Adipocyte (in vitro differentiated cells): ENCODE measurements around the gene GALNT9.
A peak's percentile ranks its signal among the peaks of the same experiment; 100 is the strongest.
"Not testable (repeated sequence)": the region's sequence is repeated elsewhere in the genome, so short reads cannot be mapped to it uniquely, and the experiment has no call there.

Source experiments
- DNase-seq: peaks from one replicate; pipeline ENCODE4 v3.0.0-alpha.2; 2015; ENCODE audit warnings: low read depth
- H3K27me3 ChIP-seq: replicated peaks from 2 replicates; pipeline ENCODE4 v1.7.0; 2013; ENCODE audit warnings: mild to moderate bottlenecking, low read length, moderate library complexity; ENCODE audit not compliant: control insufficient read depth, insufficient read depth
- H3K36me3 ChIP-seq: 2 replicates; pipeline ENCODE4 v1.7.0; 2013; ENCODE audit warnings: low read length, mild to moderate bottlenecking, moderate library complexity; ENCODE audit not compliant: control insufficient read depth, insufficient read depth, severe bottlenecking
- H3K4me1 ChIP-seq: 2 replicates; pipeline ENCODE4 v1.7.0; 2013; ENCODE audit warnings: mild to moderate bottlenecking, low read length, moderate library complexity; ENCODE audit not compliant: control insufficient read depth, insufficient read depth
- H3K4me3 ChIP-seq: 2 replicates; pipeline ENCODE4 v1.7.0; 2013; ENCODE audit warnings: mild to moderate bottlenecking, low read length, moderate library complexity
- H3K9ac ChIP-seq: 2 replicates; pipeline ENCODE4 v1.7.0; 2013; ENCODE audit warnings: mild to moderate bottlenecking, low read length, moderate library complexity
- H3K9me3 ChIP-seq: 2 replicates; pipeline ENCODE4 v1.7.0; 2013; ENCODE audit warnings: mild to moderate bottlenecking, low read length, moderate library complexity; ENCODE audit not compliant: control insufficient read depth

Gene GALNT9

DNA sequence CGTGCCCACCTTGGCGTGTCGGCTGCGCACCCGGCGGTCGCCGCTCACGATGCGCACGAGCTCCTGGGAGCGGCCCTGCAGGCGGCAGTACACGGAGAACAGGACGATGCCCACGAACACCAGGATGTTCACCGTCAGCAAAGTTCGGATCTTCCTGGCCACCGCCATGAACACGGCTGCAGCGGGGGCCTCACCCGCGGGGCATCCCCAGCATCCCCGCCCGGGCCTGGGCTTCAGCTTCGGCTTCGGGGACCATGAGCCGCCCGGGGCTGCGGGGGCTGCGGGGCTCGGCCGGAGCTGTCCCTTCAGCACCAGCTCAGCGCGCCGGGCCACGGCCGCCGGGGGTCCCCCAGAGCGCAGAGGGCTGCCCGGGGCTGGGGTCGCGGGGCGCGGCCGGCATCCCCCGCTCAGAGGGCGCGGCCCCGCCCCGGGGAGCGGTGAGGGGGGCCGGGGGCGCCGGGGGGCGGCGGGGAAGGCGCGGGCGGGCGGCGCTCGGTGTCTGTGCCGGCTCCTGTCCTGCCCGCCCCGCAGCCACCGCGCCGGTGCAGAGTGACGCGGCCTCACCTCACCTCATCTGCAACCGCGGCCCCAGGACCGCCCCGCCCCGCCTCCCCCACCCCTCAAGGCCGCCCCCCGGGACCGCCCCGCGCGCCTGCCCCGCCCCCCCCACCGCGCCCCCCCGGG, at the start of gene GALNT9:
GALNT9 (minus strand) TSS at position 554 of the 684 bp plus-strand sequence; CDS start at position 168, 386 bp downstream.
- peak; percentile 24 for DNase-seq
- peaks cover 13% of the 10 kb centered on the region for H3K4me1 ChIP-seq
- H3K9ac ChIP-seq, result no peak within 1 kb of the TSS
- no peaks in the 10 kb centered on the region for H3K9me3 ChIP-seq
- no peaks in the 10 kb centered on the region for H3K36me3 ChIP-seq
- H3K4me3 ChIP-seq, result no peak within 1 kb of the TSS
- peaks cover 35% of the 10 kb centered on the region for H3K27me3 ChIP-seq

DNA sequence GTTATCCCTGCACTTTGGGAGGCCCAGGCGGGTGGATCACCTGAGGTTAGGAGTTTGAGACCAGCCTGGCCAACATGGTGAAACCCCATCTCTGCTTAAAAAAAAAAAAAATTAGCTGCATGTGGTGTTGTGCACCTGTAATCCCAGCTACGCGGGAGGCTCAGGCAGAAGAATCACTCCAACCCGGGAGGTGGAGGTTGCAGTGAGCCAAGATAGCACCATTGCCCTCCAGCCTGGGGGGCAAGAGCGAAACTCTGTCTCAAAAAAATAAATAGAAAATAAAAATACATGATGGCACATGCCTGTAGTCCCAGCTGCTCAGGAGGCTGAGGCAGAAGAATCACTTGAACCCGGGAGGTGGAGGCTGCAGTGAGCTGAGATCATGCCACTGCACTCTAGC, 49.7 kb upstream of the GALNT9 start:
- peaks cover 61% of the 10 kb centered on the region for H3K27me3 ChIP-seq

DNA sequence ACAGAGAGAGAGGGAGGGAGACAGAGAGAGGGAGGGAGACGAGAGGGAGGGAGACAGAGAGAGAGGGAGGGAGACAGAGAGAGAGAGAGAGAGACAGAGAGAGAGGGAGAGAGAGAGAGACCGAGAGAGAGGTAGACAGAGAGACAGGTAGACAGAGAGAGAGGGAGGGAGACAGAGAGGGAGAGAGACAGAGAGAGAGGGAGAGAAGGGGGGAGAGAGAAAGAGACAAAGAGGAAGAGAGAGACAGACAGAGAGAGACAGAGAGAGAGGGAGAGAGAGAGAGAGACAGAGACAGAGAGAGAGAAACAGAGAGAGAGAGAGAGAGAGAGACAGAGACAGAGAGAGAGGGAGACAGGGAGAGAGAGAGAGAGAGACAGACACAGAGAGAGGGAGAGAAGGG, 47.8 kb upstream of the GALNT9 start:
- Histone ChIP-seq H3K4me3 (no peak overlapping the region), H3K4me1 (no peaks in the 10 kb centered on the region), H3K9me3 (no peaks in the 10 kb centered on the region), H3K27me3 (peaks cover 66% of the 10 kb centered on the region), H3K9ac (no peak overlapping the region), H3K36me3 (no peaks in the 10 kb centered on the region)
- DNase-seq, result no peak

More for the DNA sequence above, 49.7 kb upstream of the GALNT9 start:
- H3K9ac ChIP-seq, H3K4me1 ChIP-seq, H3K36me3 ChIP-seq, DNase-seq, H3K4me3 ChIP-seq, H3K9me3 ChIP-seq: not testable (repeated sequence)

DNA sequence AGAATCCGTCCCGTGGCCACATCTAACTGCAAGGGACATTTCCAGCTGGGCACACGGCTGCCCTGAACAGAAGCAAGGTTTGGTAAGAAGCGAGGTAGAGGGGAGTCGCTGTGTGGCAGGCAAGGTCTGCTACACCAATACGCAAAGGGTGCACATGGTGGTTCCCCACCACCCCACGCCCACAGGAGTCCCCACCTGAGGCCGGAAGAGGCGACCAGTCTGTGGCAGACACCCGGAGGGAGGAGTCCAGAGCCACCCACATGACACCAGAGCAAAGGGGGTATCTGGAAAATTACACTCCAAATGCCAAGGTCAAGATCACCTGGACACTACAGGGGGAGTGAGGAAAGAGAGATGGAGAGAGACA, 47.1 kb upstream of the GALNT9 start:
- peaks cover 6% of the 10 kb centered on the region for H3K9me3 ChIP-seq
- H3K36me3 ChIP-seq, result no peaks in the 10 kb centered on the region
- DNase-seq, result no peak
- peaks cover 62% of the 10 kb centered on the region for H3K27me3 ChIP-seq
- H3K9ac ChIP-seq, result no peak overlapping the region
- no peak overlapping the region for H3K4me3 ChIP-seq
- H3K4me1 ChIP-seq, result no peaks in the 10 kb centered on the region

DNA sequence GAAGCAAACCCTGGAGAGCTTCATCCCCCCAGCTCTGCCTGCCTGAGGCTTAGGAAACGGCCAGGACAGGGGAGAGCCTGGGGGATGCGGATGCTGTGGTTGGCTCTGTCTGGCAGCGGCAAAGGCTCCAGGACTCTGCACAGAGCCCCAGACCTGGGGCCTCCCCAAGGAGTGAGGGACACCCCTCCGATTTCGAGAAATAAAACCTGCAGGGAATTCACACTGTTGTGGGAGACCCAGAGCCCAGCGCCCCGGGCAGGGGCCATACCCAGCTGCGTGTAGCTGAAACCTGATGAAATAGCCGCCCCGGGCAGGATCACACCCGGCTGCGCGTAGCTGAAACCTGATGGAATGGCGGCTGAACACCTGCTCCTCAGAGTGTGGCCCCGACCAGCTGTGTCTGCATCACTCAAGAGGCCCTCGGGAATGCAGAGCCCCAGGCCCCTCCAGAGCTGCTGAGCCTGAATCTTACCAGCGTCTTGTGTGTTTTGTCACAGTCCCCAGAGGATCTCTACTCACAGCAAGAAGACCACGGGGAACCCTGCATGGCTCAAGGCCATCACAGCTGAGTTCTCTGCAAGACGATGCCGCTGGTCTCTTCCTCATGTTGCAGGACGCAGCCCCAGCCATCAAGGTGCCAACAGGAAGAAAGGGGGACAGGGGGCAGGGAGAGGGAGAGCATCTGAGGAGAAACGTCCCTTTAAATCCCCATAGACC, 46.5 kb upstream of the GALNT9 start:
- Histone ChIP-seq H3K9ac (no peak overlapping the region), H3K4me1 (no peaks in the 10 kb centered on the region), H3K9me3 (peaks cover 11% of the 10 kb centered on the region), H3K4me3 (no peak overlapping the region), H3K27me3 (peaks cover 65% of the 10 kb centered on the region), H3K36me3 (no peaks in the 10 kb centered on the region)
- DNase-seq, result no peak

DNA sequence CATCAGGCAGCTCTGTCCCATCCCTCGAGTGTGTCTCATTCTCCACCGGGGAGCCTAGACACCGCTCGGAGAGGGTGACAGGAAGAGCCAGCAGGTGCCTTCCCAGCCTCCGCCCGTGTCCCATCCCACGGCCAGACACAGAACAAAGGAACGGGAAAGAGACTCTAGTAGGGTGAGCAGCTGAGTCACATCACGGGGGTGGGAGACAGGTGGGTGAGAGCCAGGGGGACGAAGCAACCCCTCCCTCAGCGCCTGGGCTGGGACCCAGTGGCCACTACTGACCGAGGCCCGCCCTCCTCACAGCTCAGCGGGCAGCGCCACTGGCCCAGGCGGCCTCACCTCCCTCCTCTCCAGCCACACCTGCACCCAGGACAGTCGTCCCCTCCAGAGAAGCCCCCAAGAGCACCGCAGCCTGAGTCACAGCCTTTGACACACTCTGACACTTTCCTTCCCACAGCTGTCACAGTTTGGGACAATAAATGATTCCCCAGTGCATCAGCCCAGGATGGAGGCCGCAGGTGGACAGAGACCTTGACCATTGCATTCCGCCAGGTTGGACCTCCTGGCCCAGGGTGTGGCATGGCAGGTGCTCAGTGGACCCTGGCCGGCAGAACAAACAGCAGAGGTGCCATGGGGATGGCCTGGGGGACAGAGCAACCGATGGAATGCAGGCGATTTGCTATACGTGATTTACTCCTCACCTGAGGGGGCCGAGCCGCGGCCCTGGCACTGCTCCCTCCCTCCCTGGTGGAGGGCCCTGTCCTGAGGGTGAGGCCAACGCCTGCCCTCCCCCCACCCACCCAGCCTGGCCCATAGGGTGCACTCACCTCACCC, 45.4 kb upstream of the GALNT9 start:
- H3K27me3 ChIP-seq, result peaks cover 64% of the 10 kb centered on the region
- H3K4me3 ChIP-seq, result no peak overlapping the region
- H3K9me3 ChIP-seq, result peaks cover 17% of the 10 kb centered on the region
- no peaks in the 10 kb centered on the region for H3K4me1 ChIP-seq
- no peaks in the 10 kb centered on the region for H3K36me3 ChIP-seq
- no peak overlapping the region for H3K9ac ChIP-seq
- no peak for DNase-seq

DNA sequence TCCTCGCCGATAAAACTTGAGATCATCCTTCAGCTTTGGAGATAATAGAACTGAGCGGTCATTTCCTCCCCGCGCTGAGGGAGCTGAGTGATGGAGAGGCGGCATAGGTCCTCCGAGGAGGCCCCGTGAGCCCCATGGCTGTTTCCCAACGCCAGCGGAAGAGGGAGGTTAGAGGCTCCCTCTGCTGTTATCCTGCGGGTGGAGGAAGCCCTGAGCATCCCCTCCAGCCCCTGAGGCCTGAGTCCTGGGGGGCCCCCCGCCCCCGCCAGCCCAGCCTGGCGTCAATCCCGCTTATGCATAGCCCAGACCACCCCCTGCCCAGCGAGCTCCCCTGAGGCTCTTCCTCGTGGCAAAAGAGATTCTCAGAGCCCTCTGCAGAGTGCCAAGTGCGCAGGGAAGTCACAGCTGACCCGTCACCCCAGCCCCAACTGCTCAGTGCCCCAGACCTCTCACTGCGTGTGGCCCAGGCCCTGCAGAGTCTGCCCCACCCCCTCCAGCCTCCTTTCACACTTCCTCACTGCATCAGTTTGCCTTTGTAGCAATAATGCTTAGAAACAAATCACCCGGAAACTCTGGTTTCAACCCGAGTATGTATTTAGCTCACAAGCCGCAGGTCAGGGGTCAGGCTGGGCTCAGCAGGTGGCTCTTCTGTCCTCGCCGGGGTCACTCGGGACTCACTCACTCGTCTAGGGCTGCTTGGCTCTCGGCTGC, 44.7 kb upstream of the GALNT9 start:
- Histone ChIP-seq H3K4me3 (no peak overlapping the region), H3K9ac (no peak overlapping the region), H3K36me3 (no peaks in the 10 kb centered on the region), H3K4me1 (no peaks in the 10 kb centered on the region), H3K9me3 (peaks cover 18% of the 10 kb centered on the region), H3K27me3 (peaks cover 64% of the 10 kb centered on the region)
- DNase-seq, result peak; percentile 16

DNA sequence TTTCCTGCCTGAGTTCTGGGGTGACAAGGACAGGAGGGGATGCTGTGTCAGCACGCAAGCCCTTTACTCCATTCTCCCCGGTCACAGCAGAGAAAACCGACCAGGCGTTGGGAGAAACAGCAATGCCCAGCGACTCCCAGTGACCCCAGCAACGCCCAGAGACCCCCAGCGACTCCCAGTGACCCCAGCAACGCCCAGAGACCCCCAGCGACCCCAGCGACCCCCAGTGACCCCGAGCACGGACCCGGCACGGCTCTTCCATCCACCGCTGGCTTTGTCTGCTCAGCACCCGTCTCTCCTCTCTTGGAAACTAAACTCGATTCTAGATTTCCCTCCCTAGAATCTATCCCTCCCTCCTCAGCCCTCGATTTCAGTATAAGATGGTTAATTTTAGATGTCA, 38.5 kb upstream of the GALNT9 start:
- Histone ChIP-seq H3K36me3 (no peaks in the 10 kb centered on the region), H3K27me3 (peaks cover 43% of the 10 kb centered on the region), H3K4me1 (no peaks in the 10 kb centered on the region), H3K9me3 (peaks cover 18% of the 10 kb centered on the region), H3K4me3 (no peak overlapping the region), H3K9ac (no peak overlapping the region)
- DNase-seq, result no peak

DNA sequence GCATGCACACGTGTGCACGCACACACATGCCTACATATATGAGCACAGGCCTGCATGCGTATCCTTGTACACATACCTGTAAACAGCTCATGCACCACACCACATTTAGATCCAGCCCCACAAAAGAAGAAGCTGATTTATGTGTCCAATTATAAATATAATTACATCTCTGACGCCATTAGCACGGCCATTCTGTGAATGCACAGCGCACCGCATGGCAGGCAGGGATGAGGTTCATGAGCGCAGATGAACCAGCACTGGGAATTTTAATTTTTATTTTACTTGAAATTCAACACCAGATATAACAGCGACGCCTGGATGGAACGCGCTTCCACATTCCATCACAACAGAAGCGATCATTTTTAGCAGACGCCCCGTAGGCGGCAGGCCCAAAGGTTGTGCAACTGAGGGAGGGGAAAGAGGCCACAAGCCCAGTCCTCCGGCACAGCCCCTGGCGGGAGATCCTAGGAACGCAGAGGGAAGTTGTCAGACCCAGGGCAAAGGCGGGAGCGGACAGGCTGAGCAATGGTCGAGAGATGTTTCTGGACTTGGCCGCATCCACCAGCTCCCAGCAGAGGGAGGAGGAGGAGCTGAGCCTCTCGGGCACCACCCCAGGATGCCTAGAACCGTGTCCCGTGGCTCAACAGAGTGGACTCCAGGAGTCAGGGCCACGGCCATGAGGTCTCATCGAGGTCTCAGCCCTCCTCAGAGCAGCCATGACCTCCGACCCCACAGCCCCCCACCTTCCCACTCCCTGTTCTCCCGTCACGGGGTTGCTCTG, 37.9 kb upstream of the GALNT9 start:
- Histone ChIP-seq H3K4me1 (no peaks in the 10 kb centered on the region), H3K9me3 (peaks cover 18% of the 10 kb centered on the region), H3K36me3 (no peaks in the 10 kb centered on the region), H3K4me3 (no peak overlapping the region), H3K9ac (no peak overlapping the region), H3K27me3 (peaks cover 46% of the 10 kb centered on the region)
- no peak for DNase-seq

DNA sequence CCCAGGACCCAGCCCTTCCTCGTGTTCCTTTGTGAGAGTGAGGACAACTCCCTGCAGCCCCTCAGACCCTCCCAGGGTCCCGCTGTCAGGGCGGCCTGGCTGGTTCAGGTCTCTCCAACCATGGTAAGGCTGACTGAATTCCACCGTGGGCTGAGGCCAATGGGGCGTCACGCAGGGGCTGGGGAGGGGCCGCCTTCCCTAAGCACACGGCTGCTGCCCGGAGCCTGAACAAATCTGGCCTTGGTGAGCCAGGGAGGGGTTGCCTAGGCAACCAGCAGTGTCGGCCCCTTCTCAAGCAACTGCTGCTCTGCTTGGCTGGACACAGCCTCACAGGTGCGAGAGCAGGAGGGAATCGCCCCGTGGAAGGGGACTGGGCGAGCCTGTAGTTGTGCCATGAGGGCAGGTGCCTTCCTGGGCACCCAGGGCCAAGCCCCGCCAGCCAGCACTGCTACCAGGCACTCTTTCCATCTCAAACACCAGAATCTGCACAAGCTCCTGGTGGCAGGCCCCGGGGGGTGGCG, 37.0 kb upstream of the GALNT9 start:
- H3K4me1 ChIP-seq, result no peaks in the 10 kb centered on the region
- no peaks in the 10 kb centered on the region for H3K36me3 ChIP-seq
- H3K4me3 ChIP-seq, result no peak overlapping the region
- no peak for DNase-seq
- H3K9ac ChIP-seq, result no peak overlapping the region
- peaks cover 12% of the 10 kb centered on the region for H3K9me3 ChIP-seq
- peaks cover 45% of the 10 kb centered on the region for H3K27me3 ChIP-seq
